ENCODE data around the gene TLCD4. TPM values are rescaled to one million over a fixed set of nuclear protein-coding genes. Genes with fewer than 3 reads are reported as not detected.

TLCD4 gene
- total and polyA plus RNA-seq, 7 donors, result 0.69 to 26.9 (median 14.3) TPM

DNA sequence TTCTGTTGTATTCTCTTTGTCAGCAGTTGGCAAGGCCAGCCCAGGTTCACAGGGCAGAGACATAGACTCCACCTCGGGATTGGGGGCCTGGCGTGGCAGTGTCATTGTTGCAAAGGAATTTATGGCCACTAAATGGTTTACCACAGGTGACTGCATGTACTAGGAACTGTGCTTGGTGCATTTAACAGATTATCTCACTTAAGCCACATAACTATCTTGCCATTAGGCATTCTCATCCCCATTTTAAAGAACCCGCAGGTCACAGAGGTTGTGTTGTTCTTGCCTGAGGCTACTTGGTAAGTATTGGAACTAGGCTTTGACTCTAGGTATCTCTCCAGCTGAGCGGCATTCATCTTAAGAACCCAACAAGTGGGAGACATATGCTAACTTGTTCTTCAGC lies 9.7 kb downstream of the TLCD4 start:
- Histone ChIP-seq H3K4me3 (no peak overlapping the region), H3K9me3 (no peaks in the 10 kb centered on the region), H3K27me3 (ENCODE audit: insufficient read depth in 3 of 3, low read length in 2 of 3) (no peaks in the 10 kb centered on the region), H3K36me3 (ENCODE audit: insufficient read depth in 1 of 2, low read depth in 1 of 2) (no peaks in the 10 kb centered on the region), H3K4me1 (peaks cover 26% of the 10 kb centered on the region), H3K27ac (no peak overlapping the region)
- 87 to 95% (median 87%) methylated on average over 4 of the region's 4 CpGs for WGBS, 3 donors
- DNase-seq (no peak), ATAC-seq (no peak)
- intact Hi-C loops (cut with DNase I), result no loop called here
- TF ChIP-seq, protein P1, sequence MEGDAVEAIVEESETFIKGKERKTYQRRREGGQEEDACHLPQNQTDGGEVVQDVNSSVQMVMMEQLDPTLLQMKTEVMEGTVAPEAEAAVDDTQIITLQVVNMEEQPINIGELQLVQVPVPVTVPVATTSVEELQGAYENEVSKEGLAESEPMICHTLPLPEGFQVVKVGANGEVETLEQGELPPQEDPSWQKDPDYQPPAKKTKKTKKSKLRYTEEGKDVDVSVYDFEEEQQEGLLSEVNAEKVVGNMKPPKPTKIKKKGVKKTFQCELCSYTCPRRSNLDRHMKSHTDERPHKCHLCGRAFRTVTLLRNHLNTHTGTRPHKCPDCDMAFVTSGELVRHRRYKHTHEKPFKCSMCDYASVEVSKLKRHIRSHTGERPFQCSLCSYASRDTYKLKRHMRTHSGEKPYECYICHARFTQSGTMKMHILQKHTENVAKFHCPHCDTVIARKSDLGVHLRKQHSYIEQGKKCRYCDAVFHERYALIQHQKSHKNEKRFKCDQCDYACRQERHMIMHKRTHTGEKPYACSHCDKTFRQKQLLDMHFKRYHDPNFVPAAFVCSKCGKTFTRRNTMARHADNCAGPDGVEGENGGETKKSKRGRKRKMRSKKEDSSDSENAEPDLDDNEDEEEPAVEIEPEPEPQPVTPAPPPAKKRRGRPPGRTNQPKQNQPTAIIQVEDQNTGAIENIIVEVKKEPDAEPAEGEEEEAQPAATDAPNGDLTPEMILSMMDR (IDR thresholded peaks at IDR 0.05), result no peak

DNA sequence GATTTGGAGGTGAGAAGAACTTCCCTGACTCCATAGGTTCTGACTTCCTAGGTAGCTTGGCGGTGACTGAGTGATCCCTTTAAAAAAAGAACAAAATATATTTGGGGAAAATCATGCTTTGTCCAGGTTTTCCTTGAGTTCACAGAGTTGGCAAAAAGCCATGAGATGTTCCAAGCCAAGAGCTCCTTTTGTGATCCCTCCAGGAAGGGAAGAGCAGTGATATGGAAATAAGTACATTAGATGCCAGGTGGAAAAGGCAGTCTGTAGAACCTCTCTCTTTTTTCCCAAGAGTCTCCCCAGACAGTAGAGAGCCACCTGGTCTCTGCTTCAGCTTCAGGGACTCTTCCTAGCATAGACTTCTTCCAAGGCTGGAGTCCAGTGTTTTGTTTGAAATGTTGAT lies 10.2 kb downstream of the TLCD4 start:
- no peak for ATAC-seq
- WGBS, 3 donors, result 91 to 92% (median 91%) methylated on average over 1 of the region's 1 CpG
- H3K27me3 ChIP-seq (ENCODE audit: insufficient read depth in 3 of 3, low read length in 2 of 3), result no peaks in the 10 kb centered on the region
- no peaks in the 10 kb centered on the region for H3K36me3 ChIP-seq (ENCODE audit: insufficient read depth in 1 of 2, low read depth in 1 of 2)
- peaks cover 26% of the 10 kb centered on the region for H3K4me1 ChIP-seq
- no peak for DNase-seq
- intact Hi-C loops (cut with DNase I), result no loop called here
- H3K27ac ChIP-seq, result no peak overlapping the region
- no peak overlapping the region for H3K4me3 ChIP-seq
- TF ChIP-seq, protein P1 (IDR thresholded peaks at IDR 0.05), result no peak
- no peaks in the 10 kb centered on the region for H3K9me3 ChIP-seq

DNA sequence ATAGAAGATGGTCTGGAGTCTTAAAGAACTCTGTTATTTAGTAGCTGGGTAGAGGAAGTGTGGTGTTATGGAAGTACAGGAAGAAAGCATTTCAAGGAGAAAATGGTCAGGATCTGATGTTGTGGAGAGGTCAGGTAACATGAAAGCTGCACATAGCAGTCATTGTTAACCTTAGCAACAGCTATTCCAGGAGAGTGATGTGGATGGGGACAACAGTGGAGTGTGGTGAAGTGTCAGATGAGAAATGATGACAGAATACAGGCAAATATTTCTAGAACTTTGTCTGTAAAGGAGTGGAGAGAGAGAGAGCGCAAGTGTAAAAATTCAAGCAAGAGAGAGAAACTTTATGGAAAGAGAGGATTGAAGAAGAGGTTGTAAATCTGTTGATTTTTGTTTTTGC lies 15.6 kb downstream of the TLCD4 start:
- Histone ChIP-seq H3K27ac (no peak overlapping the region), H3K4me1 (no peaks in the 10 kb centered on the region), H3K4me3 (no peak overlapping the region), H3K27me3 (ENCODE audit: insufficient read depth in 3 of 3, low read length in 2 of 3) (no peaks in the 10 kb centered on the region), H3K9me3 (no peaks in the 10 kb centered on the region), H3K36me3 (ENCODE audit: insufficient read depth in 1 of 2, low read depth in 1 of 2) (no peaks in the 10 kb centered on the region)
- TF ChIP-seq, protein P1 (IDR thresholded peaks at IDR 0.05), result no peak
- 96 to 100% (median 98%) methylated on average over 1 of the region's 1 CpG for WGBS, 3 donors
- DNase-seq, result no peak
- peak in 1 of 4 donors; percentile 43 for ATAC-seq
- intact Hi-C loops (cut with DNase I), result no loop called here

DNA sequence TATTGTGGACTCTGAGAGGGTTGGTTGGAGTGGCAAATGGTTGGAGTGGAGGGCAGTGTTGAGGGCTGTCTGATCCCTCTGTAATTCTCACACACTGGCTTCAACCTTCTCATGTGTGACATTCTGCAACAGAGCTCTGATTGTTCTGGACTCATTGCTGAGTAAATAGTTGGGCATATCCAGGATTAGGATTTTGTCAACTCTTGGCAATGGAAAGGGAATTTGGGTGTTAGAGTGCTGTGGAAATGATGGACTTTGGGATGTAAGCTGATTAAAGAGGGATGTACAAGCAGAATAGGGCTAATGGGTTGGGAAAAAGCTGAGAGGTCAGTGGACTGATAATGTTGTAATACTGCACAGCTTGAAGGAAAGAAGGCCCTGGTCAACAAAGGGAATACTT lies 16.5 kb downstream of the TLCD4 start:
- ATAC-seq (no peak), DNase-seq (no peak)
- H3K36me3 ChIP-seq (ENCODE audit: insufficient read depth in 1 of 2, low read depth in 1 of 2), result no peaks in the 10 kb centered on the region
- H3K4me3 ChIP-seq, result no peak overlapping the region
- H3K4me1 ChIP-seq, result no peaks in the 10 kb centered on the region
- TF ChIP-seq, protein P1 (IDR thresholded peaks at IDR 0.05), result no peak
- intact Hi-C loops (cut with DNase I), result no loop called here
- no peak overlapping the region for H3K27ac ChIP-seq
- H3K9me3 ChIP-seq, result no peaks in the 10 kb centered on the region
- H3K27me3 ChIP-seq (ENCODE audit: insufficient read depth in 3 of 3, low read length in 2 of 3), result no peaks in the 10 kb centered on the region

DNA sequence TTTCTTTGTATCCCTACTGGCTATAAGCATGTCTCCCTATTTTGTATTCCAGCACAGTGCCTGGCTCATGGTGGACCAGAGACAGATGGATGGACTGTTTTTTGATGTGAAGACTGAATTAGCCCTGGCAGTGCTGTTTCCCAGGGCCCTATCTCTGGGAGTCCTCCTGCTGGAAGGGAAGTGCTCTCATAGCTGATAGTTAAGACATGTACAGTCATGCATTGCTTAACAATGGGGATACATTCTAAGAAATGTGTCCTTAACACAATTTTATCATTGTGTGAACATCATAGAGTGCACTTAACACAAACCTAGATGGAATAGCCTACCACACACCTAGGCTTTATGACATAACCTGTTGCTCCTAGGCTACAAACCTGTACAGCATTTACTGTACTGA lies 21.1 kb downstream of the TLCD4 start:
- H3K4me3 ChIP-seq, result no peak overlapping the region
- DNase-seq (no peak), ATAC-seq (no peak)
- H3K36me3 ChIP-seq (ENCODE audit: insufficient read depth in 1 of 2, low read depth in 1 of 2), result no peaks in the 10 kb centered on the region
- no peaks in the 10 kb centered on the region for H3K4me1 ChIP-seq
- H3K27me3 ChIP-seq (ENCODE audit: insufficient read depth in 3 of 3, low read length in 2 of 3), result no peaks in the 10 kb centered on the region
- H3K9me3 ChIP-seq, result no peaks in the 10 kb centered on the region
- TF ChIP-seq, protein P1 (IDR thresholded peaks at IDR 0.05), result no peak
- no peak overlapping the region for H3K27ac ChIP-seq
- intact Hi-C loops (cut with DNase I), result no loop called here

All from psoas muscle (tissue), 8 donors.